Stimulated activated CD8-positive, alpha-beta memory T cell treated with anti-CD3 and anti-CD28 coated beads, Interleukin-4, amount 100 ng/mL, for 4 hours (primary cell): ENCODE measurements around the gene METRNL.
"Not testable (repeated sequence)": the region's sequence is repeated elsewhere in the genome, so short reads cannot be mapped to it uniquely, and the experiment has no call there.

Experiments
- DNase-seq, 2 donors: peaks; one replicate each; pipeline ENCODE4 v3.0.0-alpha.2; 2020; ENCODE audit warnings: low read depth in 2 of 2, low spot score in 1 of 2

METRNL gene

DNA sequence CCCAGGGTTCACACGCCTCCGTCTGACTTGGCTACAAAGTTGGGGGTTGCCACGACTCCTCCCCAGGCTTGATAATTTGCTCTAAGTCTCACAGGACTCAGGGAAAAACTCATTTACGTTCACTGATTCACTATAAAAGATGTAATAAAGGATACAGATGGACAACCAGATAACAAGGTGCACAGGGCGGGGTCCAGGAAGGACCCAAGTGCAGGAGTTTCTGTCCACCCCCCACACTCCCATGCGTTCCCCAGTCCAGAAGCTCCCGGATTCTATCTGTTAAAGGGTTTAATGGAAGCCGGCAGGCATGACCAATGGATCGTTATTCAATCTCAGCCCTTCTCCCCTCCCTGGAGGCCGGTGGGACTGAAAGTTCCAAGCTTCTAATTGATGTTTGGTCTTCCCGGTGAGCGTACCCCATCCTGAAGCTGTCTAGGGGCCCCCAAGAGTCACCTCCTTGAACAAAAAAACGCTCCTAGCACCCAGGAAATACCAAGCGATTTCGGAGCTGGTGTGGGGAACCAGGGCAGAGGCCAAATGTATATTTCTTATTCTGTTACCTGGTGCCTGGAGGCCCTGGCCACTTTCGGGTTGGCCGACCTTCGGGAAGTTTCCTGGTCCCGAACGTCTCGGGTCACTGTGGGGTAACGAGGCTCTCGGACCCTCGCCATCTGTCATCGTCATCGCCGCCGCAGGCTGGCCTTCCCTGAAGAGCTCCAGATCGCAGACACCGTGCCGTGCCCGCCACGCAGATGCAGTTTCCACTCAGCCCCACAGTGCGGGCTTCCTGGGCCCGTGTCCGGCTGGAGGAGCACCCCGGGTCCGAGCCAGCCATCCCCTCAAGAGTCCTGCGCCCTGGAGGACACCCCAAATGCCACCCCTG, 13.5 kb upstream of the METRNL start:
- no peak for DNase-seq

GRCh38 chr17:83066543-83066890, 12.9 kb upstream of the METRNL start:
- DNase-seq, result not testable (repeated sequence)

DNA sequence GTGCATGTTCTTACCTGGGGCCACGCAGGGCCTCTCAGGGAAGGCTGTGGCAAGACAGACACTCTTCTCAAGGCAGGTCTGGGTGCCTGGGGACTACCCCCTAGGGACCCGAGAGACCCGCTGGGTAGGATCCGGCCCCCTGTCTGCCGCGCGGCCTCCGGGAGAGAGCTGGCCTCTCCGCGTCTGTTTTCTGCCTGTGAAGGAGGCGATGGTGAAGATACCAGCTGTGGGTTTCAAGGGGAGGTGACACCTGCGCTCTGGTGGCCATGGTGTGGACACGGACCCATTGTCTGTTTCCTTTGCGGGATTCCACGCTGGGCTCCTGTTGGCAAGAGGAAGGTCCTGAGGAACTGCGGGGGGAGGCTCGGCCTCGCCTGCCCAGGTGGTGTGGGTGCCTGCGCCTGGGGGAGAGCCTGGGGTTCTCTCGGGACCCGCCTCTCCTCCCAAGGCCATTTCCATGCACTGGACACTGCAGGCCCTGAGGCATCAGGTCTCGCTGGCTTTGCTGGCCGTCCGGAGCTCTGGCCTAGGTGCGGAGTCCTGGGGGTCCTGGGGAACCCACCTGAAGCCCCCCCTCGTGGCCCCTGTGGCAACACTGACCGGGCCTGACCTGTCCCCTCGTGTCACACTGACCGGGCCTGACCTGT, 12.2 kb upstream of the METRNL start:
- no peak for DNase-seq

GRCh38 chr17:83067718-83068261, 11.6 kb upstream of the METRNL start:
- no peak for DNase-seq

DNA sequence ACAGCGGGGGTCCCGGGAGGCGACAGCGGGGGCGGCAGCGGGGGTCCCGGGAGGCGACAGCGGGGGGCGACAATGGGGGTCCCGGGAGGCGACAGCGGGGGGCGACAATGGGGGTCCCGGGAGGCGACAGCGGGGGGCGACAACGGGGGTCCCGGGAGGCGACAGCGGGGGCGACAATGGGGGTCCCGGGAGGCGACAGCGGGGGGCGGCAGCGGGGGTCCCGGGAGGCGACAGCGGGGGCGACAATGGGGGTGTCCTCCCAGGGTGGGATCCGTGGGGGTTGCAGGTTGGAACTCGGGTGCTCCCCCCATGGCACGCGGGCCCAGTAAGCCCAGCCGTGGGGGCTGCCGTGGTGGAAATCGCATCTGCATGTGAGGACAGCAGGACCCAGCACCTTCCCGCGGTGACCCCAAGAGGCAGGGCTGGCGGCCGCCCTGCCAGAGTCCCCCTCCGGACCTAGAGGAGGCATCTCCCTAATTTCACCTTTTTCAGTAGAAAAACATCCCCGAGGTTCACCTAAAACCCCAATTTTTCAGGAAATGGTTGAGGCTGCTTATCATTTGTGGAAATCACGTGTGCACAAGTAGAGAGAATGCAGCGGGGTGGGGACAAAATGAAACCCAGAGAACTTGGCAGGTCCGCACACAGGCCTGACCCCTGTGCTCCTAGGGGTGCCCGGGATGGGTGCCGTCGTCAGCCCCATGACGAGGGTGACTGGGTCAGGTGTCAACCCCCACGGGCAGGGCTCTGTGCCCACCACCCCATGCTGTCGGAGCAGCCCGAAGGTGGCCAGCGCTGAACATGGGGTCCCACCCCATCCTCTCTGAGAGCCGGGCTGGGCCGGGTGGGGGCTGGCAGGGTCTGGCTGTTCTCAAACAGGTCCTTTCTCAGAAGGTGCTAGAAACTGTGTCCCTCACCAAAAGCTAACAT, 10.5 kb upstream of the METRNL start:
- DNase-seq, result no peak

GRCh38 chr17:83069571-83069906, 9.9 kb upstream of the METRNL start:
- no peak for DNase-seq

DNA sequence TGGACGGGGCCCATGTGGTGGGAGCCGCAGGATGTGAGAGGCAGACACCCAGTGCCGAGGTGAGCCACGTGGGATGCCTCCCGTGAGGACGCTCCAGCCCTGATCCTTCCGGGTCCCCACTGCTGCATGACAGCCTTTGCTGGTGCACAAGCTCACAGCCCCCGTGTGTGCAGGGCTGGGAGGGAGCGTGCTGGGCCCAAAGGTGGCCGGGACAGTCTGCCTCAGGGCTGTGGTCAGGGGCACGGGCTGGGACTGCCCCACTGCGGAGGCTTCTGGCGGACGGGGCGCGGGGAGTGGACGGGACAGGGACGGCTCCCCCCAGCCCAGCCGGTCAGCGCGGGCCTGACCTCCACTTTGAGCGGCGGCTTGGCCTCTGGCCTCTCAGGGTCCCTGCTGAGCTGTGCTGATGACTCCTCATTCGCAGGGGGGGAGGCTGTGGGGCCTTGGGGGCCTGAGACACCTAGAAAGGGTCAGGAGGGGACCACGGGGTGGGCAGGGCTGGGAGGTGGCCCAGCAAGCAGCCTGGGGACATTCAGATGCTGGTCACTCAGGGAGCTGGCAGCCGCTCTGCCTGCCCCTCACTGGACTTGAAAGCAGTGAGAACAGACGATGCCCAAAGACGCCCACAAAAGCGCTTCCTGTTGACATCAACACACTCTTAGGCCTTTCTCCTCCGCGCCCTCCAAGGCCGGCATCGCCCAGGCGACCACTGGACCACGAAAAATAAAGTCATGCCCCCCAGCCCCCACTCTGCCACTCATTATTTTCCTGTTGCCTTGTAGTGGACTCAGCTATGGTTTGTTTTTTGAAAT, 9.3 kb upstream of the METRNL start:
- no peak for DNase-seq

DNA sequence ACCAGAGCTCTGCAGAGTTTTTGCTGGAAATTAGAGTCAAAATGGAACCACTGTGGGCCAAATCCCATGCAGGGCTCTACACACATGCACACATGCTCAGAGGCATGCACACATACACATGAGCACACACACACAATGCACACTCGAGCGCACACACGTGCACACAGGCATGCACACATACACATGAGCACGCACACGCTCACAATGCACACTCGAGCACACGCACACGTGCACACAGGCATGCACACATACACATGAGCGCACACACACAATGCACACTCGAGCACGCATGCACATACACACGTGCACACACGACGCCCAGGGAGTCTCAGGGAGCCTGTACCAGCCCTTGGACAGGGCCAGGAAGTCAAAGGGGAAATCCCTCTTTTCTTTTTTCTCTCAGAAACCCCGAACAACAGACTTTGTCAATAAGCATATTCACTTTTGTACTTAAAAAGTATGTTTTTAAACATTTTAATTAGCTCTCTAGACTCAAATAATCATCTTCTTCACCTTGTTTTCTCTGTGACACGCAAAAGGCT, 8.5 kb upstream of the METRNL start:
- DNase-seq, result no peak

DNA sequence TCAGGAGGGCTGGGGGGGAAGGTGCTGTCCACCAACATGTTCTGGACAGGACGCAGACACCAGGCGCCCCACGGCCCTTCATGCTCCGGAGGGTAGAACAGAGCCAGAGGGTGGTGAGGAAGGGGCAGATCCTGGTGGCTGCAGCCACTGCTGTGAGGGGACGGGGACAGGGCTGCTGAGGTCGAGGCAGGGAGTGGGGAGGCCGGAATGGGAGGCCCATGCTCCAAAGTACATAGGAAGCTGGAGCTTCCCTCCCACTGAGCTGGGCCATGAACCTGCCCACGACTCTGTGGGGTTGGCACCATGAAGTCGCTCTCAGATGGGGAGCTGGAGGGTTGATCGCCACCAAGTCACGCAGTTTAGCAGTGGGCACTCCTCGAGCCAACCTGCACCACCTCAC, 8.0 kb upstream of the METRNL start:
- DNase-seq, result no peak

DNA sequence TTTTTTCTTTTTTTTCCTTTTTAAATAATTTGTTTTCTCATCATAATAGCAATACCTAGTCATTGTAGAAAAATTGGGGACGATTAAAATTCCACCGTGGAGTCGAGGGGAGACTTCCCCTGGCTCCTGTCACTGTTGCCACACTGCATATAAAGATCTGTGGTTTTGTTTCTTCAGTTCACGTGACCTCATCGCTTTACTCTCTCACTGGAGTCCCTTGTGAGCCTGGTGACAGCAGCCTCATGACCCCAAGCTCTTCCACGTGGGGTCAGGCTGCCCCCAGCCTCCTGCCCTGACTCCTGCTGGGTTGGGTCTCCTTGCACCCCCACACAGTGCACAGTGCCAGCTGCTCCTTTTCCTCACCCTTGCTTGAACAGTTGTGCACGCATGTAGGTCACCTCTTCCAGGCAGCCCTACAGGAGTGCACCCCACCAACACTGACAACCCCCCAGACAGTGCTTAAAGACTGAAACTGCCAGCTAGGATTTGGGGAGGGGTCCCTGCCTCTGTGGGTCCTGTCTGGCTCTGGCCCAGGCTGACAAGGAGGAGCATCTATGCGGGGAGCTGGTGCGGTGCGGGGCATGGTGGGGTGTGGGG, 7.3 kb upstream of the METRNL start:
- no peak for DNase-seq

- DNase-seq, result no peak
Measured at GRCh38 chr17:83072600-83073358, 6.6 kb upstream of the METRNL start.

- no peak for DNase-seq
Measured at GRCh38 chr17:83073389-83074063, 5.9 kb upstream of the METRNL start.

GRCh38 chr17:83074486-83075223, 4.8 kb upstream of the METRNL start:
- DNase-seq, result no peak

- no peak for DNase-seq
Measured at GRCh38 chr17:83075270-83075880, 4.0 kb upstream of the METRNL start.

- no peak for DNase-seq
Measured at GRCh38 chr17:83076938-83077337, 2.5 kb upstream of the METRNL start.

GRCh38 chr17:83077411-83077810, 2.0 kb upstream of the METRNL start:
- no peak for DNase-seq

DNA sequence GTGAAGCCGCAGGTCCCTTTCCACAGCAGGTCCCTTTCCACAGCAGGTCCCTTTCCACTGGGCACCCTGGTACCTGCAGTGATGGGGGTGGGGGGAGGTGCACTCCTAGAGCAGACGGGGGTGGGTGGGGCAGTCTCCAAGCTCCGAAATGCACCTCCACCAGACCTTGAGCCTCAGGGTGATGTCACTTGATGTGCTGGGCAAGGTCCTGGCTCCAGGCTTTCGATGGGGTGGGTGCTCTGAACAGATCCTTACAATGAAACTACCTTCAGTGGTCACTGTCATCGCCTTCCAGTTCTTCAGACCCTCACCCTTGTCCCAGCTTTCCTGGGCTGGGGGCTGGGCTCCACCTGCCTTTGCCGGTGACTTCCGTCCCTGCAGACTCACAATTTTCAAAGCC, 1.5 kb upstream of the METRNL start:
- DNase-seq, result no peak
